ENCODE data around the gene SYTL3.

DNA sequence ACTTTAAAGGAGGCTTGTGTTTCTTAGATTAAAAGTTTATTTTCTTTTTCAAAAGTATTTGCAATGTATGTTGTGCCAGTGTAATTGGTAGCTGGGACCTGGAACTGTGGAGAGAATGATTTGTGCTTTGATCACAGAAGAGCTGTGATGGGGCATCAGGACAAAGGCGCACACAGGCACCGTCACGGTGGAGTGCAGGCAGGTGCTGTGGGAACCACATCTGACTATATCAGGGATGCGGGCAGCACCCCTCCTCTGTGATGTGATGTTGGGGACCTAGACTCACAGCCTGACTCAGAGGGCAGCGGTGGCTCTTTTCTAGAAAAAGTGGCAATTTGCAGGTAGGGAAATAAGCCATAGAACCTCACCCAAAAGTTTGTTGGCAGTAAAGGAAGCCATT is 34.5 kb downstream of the SYTL3 start:
- TF ChIP-seq POLR2A (IDR thresholded peaks at IDR 0.05; ENCODE audit: low read depth, low read length): no peak
- TF ChIP-seq POLR2AphosphoS5 (IDR thresholded peaks at IDR 0.05; ENCODE audit: low read depth, low read length): no peak
- TF ChIP-seq TAF1 (IDR thresholded peaks at IDR 0.05; ENCODE audit: borderline replicate concordance, low read depth, low read length): no peak

Data from GM12892 (cell line).